ENCODE results near the gene HEBP1. TPM values are rescaled to one million over a fixed set of nuclear protein-coding genes. Genes with fewer than 3 reads are reported as not detected.

Gene HEBP1
- total RNA-seq, 4 donors from 2014 or later = 40.6 to 70.6 (median 61.9) TPM

- DNase-seq (ENCODE audit: extremely low spot score) = no peak
- 63% methylated on average over 4 of the region's 4 CpGs for WGBS
- no peaks in the 10 kb centered on the region for H3K9me3 ChIP-seq
- peaks cover 26 to 47% (median 28%) of the 10 kb centered on the region in 4 donors for H3K4me1 ChIP-seq
- peak overlapping the region; percentile 42 to 61 (median 56) for H3K27ac ChIP-seq (replicated peaks in 1 of 4)
- peaks cover 4 to 58% (median 31%) of the 10 kb centered on the region in 4 donors for H3K36me3 ChIP-seq
- no peak overlapping the region for H3K4me3 ChIP-seq
- TF ChIP-seq CTCF (IDR thresholded peaks at IDR 0.05) = no peak
- no peak for TF ChIP-seq POLR2AphosphoS5 (IDR thresholded peaks at IDR 0.05)
- no peak for TF ChIP-seq EP300 (IDR thresholded peaks at IDR 0.05)
- TF ChIP-seq POLR2A (IDR thresholded peaks at IDR 0.05; ENCODE audit: low read depth) = no peak
- no peaks in the 10 kb centered on the region for H3K27me3 ChIP-seq
- intact Hi-C loops (cut with DNase I) = loop anchor here (5.0 kb wide), 1 partner anchor 137 kb away; no protein-coding TSS in a partner anchor
These were observed 20.9 kb downstream of the HEBP1 start for GRCh38 chr12:12979126-12979525.

- peaks cover 17 to 72% (median 47%) of the 10 kb centered on the region in 4 donors for H3K36me3 ChIP-seq
- no peak for TF ChIP-seq CTCF (IDR thresholded peaks at IDR 0.05)
- TF ChIP-seq POLR2A (IDR thresholded peaks at IDR 0.05; ENCODE audit: low read depth) = no peak
- TF ChIP-seq POLR2AphosphoS5 (IDR thresholded peaks at IDR 0.05) = no peak
These were observed 22.8 kb downstream of the HEBP1 start for GRCh38 chr12:12977231-12977630.

DNA sequence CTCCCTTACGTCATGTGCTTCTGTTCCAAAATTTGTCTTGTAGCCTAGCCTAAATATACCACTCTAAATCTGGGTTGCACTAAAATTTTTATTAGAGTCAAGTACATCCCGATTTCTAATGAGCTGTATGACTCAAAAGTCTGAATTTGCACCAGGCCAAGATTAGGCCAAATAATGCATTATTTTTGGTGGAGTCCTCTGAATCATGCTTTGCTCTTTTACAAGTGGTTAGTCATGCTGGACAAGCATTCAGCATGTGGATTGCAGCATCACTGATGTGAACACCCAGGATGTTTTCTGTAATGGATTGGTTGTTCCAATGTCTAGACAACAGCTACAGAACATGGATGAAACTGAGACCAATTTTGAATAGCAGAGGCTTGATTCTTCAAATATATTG is 23.7 kb downstream of the HEBP1 start:
- Histone ChIP-seq H3K36me3 (peaks cover 17 to 70% (median 50%) of the 10 kb centered on the region in 4 donors), H3K4me1 (peaks cover 26 to 40% (median 28%) of the 10 kb centered on the region in 4 donors)

More at GRCh38 chr12:12977231-12977630, 22.8 kb downstream of the HEBP1 start:
- intact Hi-C loops (cut with DNase I) = loop anchor here (5.0 kb wide), 1 partner anchor 135 kb away; no protein-coding TSS in a partner anchor
- DNase-seq (ENCODE audit: extremely low spot score) = no peak
- WGBS = 88% methylated on average over 4 of the region's 4 CpGs
- H3K4me3 ChIP-seq = no peak overlapping the region
- peaks cover 26 to 40% (median 28%) of the 10 kb centered on the region in 4 donors for H3K4me1 ChIP-seq
- peaks cover 0 to 11% (median 4%) of the 10 kb centered on the region in 4 donors for H3K9me3 ChIP-seq
- H3K27ac ChIP-seq (replicated peaks in 1 of 4) = peak overlapping the region; percentile 13 to 76 (median 42)
- no peaks in the 10 kb centered on the region for H3K27me3 ChIP-seq

GRCh38 chr12:12975322-12976077 is 24.6 kb downstream of the HEBP1 start:
- TF ChIP-seq EP300 (IDR thresholded peaks at IDR 0.05) = no peak
- peak in 2 of 3 experiments; percentile 10 to 26 for TF ChIP-seq CTCF (IDR thresholded peaks at IDR 0.05)
- 78% methylated on average over 10 of the region's 14 CpGs for WGBS
- no peak overlapping the region for H3K4me3 ChIP-seq
- H3K4me1 ChIP-seq = peaks cover 20 to 36% (median 24%) of the 10 kb centered on the region in 4 donors
- no peak for DNase-seq (ENCODE audit: extremely low spot score)
- intact Hi-C loops (cut with DNase I) = loop anchor here (5.0 kb wide), 1 partner anchor 133 kb away; no protein-coding TSS in a partner anchor
- no peaks in the 10 kb centered on the region for H3K27me3 ChIP-seq
- peaks cover 17 to 62% (median 46%) of the 10 kb centered on the region in 4 donors for H3K36me3 ChIP-seq
- peaks cover 0 to 11% (median 4%) of the 10 kb centered on the region in 4 donors for H3K9me3 ChIP-seq
- H3K27ac ChIP-seq (replicated peaks in 1 of 4) = peak overlapping the region; percentile 36 to 71 (median 48)

More for the DNA sequence above, 23.7 kb downstream of the HEBP1 start:
- DNase-seq (ENCODE audit: extremely low spot score) = no peak
- no peak for TF ChIP-seq CTCF (IDR thresholded peaks at IDR 0.05)
- no peak for TF ChIP-seq POLR2A (IDR thresholded peaks at IDR 0.05; ENCODE audit: low read depth)
- TF ChIP-seq EP300 (IDR thresholded peaks at IDR 0.05) = no peak
- TF ChIP-seq POLR2AphosphoS5 (IDR thresholded peaks at IDR 0.05) = peak; percentile 37 to 71
- intact Hi-C loops (cut with DNase I) = loop anchor here (5.0 kb wide), 1 partner anchor 134 kb away; no protein-coding TSS in a partner anchor
- no peaks in the 10 kb centered on the region for H3K27me3 ChIP-seq
- H3K27ac ChIP-seq (replicated peaks in 1 of 4) = peak overlapping the region; percentile 36 to 76 (median 48)
- WGBS = 63% methylated on average over 2 of the region's 2 CpGs
- H3K9me3 ChIP-seq = peaks cover 0 to 11% (median 4%) of the 10 kb centered on the region in 4 donors
- no peak overlapping the region for H3K4me3 ChIP-seq

Measured in esophagus muscularis mucosa (tissue), 4 donors.